Urothelium cell line (cell line): Measurements from ENCODE around the gene NHP2.
"Not testable (repeated sequence)": the region's sequence is repeated elsewhere in the genome, so short reads cannot be mapped to it uniquely, and the experiment has no call there.

Experiments
- DNase-seq: peaks from one replicate; pipeline ENCODE4 v3.0.0; 2011; ENCODE audit warnings: low spot score, mixed read lengths
- FAIRE-seq: peaks from 2 replicates; lab custom pipeline; 2011; peaks lifted over from hg19 to GRCh38; lab: Jason Lieb, UNC

Gene NHP2

GRCh38 chr5:178153530-178154340, at the start of gene NHP2:
Gene NHP2, minus strand, starts transcription at chr5:178153885. Its CDS starts 68 bp downstream, at chr5:178153817.
- DNase-seq (peak; percentile 97), FAIRE-seq (peak; percentile 87)

- no peak for DNase-seq
- no peak for FAIRE-seq
Measured at GRCh38 chr5:178202541-178202940, 48.9 kb upstream of the NHP2 start.

- DNase-seq: no peak
- FAIRE-seq: no peak
Measured at GRCh38 chr5:178201927-178202235, 48.2 kb upstream of the NHP2 start.

GRCh38 chr5:178201221-178201926, 47.7 kb upstream of the NHP2 start:
- FAIRE-seq: no peak
- DNase-seq: no peak

GRCh38 chr5:178199581-178200434, 46.1 kb upstream of the NHP2 start:
- FAIRE-seq (no peak), DNase-seq (no peak)

GRCh38 chr5:178198706-178199105, 45.0 kb upstream of the NHP2 start:
- DNase-seq (no peak), FAIRE-seq (no peak)

GRCh38 chr5:178198151-178198550, 44.5 kb upstream of the NHP2 start:
- FAIRE-seq, DNase-seq: not testable (repeated sequence)

GRCh38 chr5:178196986-178197385, 43.3 kb upstream of the NHP2 start:
- DNase-seq: no peak
- FAIRE-seq: no peak

- DNase-seq: no peak
Measured at GRCh38 chr5:178196281-178196812, 42.7 kb upstream of the NHP2 start.

GRCh38 chr5:178194026-178194425, 40.3 kb upstream of the NHP2 start:
- FAIRE-seq: no peak
- no peak for DNase-seq

More at GRCh38 chr5:178196281-178196812, 42.7 kb upstream of the NHP2 start:
- FAIRE-seq: no peak

- FAIRE-seq (no peak), DNase-seq (no peak)
Measured at GRCh38 chr5:178193251-178193809, 39.6 kb upstream of the NHP2 start.

- DNase-seq (no peak), FAIRE-seq (no peak)
Measured at GRCh38 chr5:178192787-178193186, 39.1 kb upstream of the NHP2 start.

GRCh38 chr5:178192244-178192643, 38.6 kb upstream of the NHP2 start:
- FAIRE-seq (no peak), DNase-seq (no peak)

GRCh38 chr5:178191661-178192060, 38.0 kb upstream of the NHP2 start:
- DNase-seq: no peak
- FAIRE-seq: no peak

GRCh38 chr5:178189433-178189832, 35.7 kb upstream of the NHP2 start:
- no peak for FAIRE-seq
- no peak for DNase-seq

- no peak for DNase-seq
- no peak for FAIRE-seq
Measured at GRCh38 chr5:178187014-178187413, 33.3 kb upstream of the NHP2 start, which contains the start of gene GMCL2. Gene GMCL2, minus strand, starts transcription at chr5:178187371. Its CDS starts 72 bp downstream, at chr5:178187299.

- no peak for DNase-seq
- peak; percentile 23 for FAIRE-seq
Measured at GRCh38 chr5:178186427-178186826, 32.7 kb upstream of the NHP2 start.

GRCh38 chr5:178182158-178182876, 28.6 kb upstream of the NHP2 start:
- DNase-seq: no peak
- FAIRE-seq: no peak

- FAIRE-seq (no peak), DNase-seq (no peak)
Measured at GRCh38 chr5:178180141-178180863, 26.6 kb upstream of the NHP2 start.
